ENCODE data around the gene TMEM80. TPM values are rescaled to one million over a fixed set of nuclear protein-coding genes. Genes with fewer than 3 reads are reported as not detected.
A peak's percentile ranks its signal among the peaks of the same experiment; 100 is the strongest.
"Not testable (repeated sequence)": the region's sequence is repeated elsewhere in the genome, so short reads cannot be mapped to it uniquely, and the experiment has no call there.

TMEM80 gene
- total and polyA plus RNA-seq, 2 experiments from 2014 or later = 26.7 to 35.5 TPM

GRCh38 chr11:689625-690024 is 6.0 kb upstream of the TMEM80 start:
- H3K4me2 ChIP-seq = no peak overlapping the region
- H4K20me1 ChIP-seq (ENCODE audit: insufficient read depth, poor library complexity, severe bottlenecking) = peaks cover 15% of the 10 kb centered on the region
- H3K4me3 ChIP-seq = no peak overlapping the region
- H3K4me1 ChIP-seq (ENCODE audit: insufficient read depth) = peaks cover 19% of the 10 kb centered on the region
- no peak for DNase-seq (ENCODE audit: low spot score)
- no peaks in the 10 kb centered on the region for H3K27me3 ChIP-seq
- no peaks in the 10 kb centered on the region for H3K9me2 ChIP-seq (replicated peaks; ENCODE audit: insufficient read depth)
- H3K79me2 ChIP-seq = peaks cover 47% of the 10 kb centered on the region
- H3K9me3 ChIP-seq (ENCODE audit: low read depth) = no peaks in the 10 kb centered on the region
- TF ChIP-seq, protein P1, sequence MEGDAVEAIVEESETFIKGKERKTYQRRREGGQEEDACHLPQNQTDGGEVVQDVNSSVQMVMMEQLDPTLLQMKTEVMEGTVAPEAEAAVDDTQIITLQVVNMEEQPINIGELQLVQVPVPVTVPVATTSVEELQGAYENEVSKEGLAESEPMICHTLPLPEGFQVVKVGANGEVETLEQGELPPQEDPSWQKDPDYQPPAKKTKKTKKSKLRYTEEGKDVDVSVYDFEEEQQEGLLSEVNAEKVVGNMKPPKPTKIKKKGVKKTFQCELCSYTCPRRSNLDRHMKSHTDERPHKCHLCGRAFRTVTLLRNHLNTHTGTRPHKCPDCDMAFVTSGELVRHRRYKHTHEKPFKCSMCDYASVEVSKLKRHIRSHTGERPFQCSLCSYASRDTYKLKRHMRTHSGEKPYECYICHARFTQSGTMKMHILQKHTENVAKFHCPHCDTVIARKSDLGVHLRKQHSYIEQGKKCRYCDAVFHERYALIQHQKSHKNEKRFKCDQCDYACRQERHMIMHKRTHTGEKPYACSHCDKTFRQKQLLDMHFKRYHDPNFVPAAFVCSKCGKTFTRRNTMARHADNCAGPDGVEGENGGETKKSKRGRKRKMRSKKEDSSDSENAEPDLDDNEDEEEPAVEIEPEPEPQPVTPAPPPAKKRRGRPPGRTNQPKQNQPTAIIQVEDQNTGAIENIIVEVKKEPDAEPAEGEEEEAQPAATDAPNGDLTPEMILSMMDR (IDR thresholded peaks at IDR 0.05; ENCODE audit: poor library complexity) = no peak
- TF ChIP-seq EZH2phosphoT487 (IDR thresholded peaks at IDR 0.05; ENCODE audit: low read depth, severe bottlenecking, unreplicated experiment) (no peak), EZH2 (IDR thresholded peaks at IDR 0.05; ENCODE audit: borderline replicate concordance) (no peak)
- no peak overlapping the region for H3K27ac ChIP-seq
- WGBS (ENCODE audit: low lambda C conversion rate, missing lambda C conversion rate) = 93% methylated on average over 7 of the region's 7 CpGs
- H2AFZ ChIP-seq = no peak overlapping the region
- no peaks in the 10 kb centered on the region for H3K36me3 ChIP-seq (replicated peaks; ENCODE audit: insufficient read depth, low read depth)

DNA sequence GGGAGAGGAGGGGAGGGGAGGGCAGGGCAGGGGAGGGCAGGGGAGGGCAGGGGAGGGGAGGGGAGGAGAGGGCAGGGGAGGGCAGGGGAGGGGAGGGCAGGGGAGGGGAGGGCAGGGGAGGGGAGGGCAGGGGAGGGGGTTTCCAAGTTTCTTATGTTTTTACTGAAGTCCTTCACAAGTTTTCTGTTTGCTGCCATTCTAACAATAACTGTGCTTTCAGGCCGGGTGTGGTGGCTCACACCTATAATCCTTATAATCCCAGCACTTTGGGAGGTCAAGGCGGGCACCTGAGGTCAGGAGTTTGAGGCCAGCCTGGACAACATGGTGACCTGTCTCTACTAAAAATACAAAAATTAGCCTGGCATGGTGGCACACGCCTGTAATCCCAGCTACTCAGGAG is 5.4 kb upstream of the TMEM80 start:
- peaks cover 15% of the 10 kb centered on the region for H4K20me1 ChIP-seq (ENCODE audit: insufficient read depth, poor library complexity, severe bottlenecking)
- not testable (repeated sequence) for H3K36me3 ChIP-seq (replicated peaks; ENCODE audit: insufficient read depth, low read depth); H3K27ac ChIP-seq

GRCh38 chr11:690738-691633 is 4.6 kb upstream of the TMEM80 start:
- DNase-seq (ENCODE audit: low spot score) = peak; percentile 65
- TF ChIP-seq EZH2 (IDR thresholded peaks at IDR 0.05; ENCODE audit: borderline replicate concordance) = no peak
- TF ChIP-seq EZH2phosphoT487 (IDR thresholded peaks at IDR 0.05; ENCODE audit: low read depth, severe bottlenecking, unreplicated experiment) = no peak
- TF ChIP-seq, protein P1 (IDR thresholded peaks at IDR 0.05; ENCODE audit: poor library complexity) = no peak
- Histone ChIP-seq H3K27me3 (no peaks in the 10 kb centered on the region), H3K4me3 (no peak overlapping the region), H3K79me2 (peaks cover 47% of the 10 kb centered on the region), H2AFZ (no peak overlapping the region), H4K20me1 (ENCODE audit: insufficient read depth, poor library complexity, severe bottlenecking) (peaks cover 15% of the 10 kb centered on the region), H3K9me2 (replicated peaks; ENCODE audit: insufficient read depth) (no peaks in the 10 kb centered on the region), H3K36me3 (replicated peaks; ENCODE audit: insufficient read depth, low read depth) (no peaks in the 10 kb centered on the region), H3K4me1 (ENCODE audit: insufficient read depth) (peaks cover 19% of the 10 kb centered on the region), H3K27ac (peak overlapping the region; percentile 24), H3K4me2 (no peak overlapping the region), H3K9me3 (ENCODE audit: low read depth) (no peaks in the 10 kb centered on the region)
- WGBS (ENCODE audit: low lambda C conversion rate, missing lambda C conversion rate) = 79% methylated on average over 27 of the region's 27 CpGs

More for the DNA sequence above, 5.4 kb upstream of the TMEM80 start:
- not testable (repeated sequence) for H3K9me3 ChIP-seq (ENCODE audit: low read depth); H3K9me2 ChIP-seq (replicated peaks; ENCODE audit: insufficient read depth); H2AFZ ChIP-seq; H3K4me2 ChIP-seq; H3K27me3 ChIP-seq; DNase-seq (ENCODE audit: low spot score); H3K4me3 ChIP-seq
- peaks cover 19% of the 10 kb centered on the region for H3K4me1 ChIP-seq (ENCODE audit: insufficient read depth)
- peaks cover 47% of the 10 kb centered on the region for H3K79me2 ChIP-seq
- 87% methylated on average over 3 of the region's 3 CpGs for WGBS (ENCODE audit: low lambda C conversion rate, missing lambda C conversion rate)

Data from hepatocyte (in vitro differentiated cells).